HG02623 (cell line): ENCODE measurements around the gene LCN9.
"Not testable (repeated sequence)": the region's sequence is repeated elsewhere in the genome, so short reads cannot be mapped to it uniquely, and the experiment has no call there.

Experiments
- ATAC-seq: cut with Tn5 transposase; IDR thresholded peaks from one replicate; pipeline ENCODE4 v1.9.1; 2021; ENCODE audit warnings: moderate library complexity; ENCODE audit not compliant: unreplicated experiment

LCN9 gene

DNA sequence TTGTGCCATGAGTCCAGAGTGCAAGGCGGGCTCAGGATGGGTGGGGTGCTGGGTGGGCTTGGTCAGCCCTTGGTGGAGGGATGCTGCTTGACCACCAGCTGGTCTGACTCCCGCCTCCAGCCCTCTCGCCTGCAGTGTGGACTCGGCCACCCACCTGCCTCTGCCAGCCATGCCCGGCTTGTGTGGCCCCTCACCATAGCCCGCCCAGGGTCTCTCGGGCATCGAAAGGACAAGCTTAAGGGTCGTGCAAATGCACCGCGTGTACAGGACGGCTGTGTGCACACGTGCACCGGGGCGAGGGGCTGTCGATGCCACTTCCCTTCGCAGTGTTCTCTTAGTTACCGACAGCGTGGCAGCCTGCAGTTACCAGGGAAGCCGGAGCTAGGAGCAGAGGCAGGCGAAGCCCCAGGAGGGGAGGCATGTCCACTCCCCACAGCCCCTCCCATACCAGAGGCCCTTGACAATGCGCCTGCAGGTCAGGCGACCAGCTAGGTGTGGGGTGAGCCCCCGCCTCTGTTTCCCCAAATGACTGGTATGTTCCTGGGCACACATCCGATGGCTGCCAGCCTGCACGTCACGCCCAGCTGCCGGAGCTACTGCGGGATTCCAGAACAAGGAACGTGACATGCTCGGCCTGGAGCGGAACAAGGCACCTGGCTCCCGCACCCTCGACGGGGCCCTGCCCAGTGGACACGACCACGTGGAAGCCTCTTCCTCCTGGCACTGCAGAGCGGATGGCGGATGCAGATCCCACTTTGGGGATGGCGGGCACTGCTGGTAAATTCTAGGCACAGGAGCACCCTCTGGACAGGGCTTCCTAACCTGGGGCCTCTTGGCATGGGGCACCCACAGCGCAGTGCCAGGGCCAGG is 7.8 kb downstream of the LCN9 start:
- no peak for ATAC-seq

DNA sequence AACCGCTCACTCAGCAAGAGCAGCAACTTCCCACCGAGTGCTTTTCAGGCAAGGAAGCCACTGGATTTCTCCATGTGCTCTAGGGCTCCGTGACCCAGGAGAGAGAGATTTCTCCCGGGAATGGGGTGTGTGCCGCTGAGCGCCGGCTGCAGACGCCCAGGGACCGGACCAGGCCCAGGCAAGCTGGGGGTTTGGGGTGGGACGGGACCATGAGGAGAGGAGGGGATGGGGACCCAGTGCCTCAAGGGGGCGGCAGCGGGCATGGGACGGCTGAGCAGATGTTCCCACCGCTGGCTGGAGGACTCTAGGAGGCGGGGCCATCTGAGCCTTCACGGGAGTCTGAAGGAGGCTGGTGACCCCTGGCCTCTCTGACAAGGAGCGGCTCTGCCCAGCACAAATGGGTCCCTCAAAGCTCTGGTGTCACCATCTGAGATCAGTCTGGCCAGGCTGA is 8.5 kb downstream of the LCN9 start:
- no peak for ATAC-seq

DNA sequence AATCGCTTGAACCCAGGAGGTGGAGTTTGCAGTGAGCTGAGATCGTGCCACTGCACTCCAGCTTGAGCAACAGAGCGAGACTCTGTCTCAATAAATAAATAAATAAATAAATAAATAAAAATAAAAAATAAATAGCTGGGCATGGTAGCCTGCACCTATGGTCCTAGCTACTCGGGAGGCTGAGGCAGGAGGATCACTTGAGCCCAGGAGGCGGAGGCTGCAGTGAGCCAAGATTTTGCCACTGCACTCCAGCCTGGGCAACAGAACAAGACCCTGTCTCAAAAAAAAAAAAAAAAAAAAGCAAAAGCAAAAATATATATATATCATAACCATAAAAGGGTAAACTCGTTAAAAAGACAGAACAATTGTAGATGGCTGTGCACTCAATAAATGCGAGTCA is 9.7 kb downstream of the LCN9 start:
- not testable (repeated sequence) for ATAC-seq

DNA sequence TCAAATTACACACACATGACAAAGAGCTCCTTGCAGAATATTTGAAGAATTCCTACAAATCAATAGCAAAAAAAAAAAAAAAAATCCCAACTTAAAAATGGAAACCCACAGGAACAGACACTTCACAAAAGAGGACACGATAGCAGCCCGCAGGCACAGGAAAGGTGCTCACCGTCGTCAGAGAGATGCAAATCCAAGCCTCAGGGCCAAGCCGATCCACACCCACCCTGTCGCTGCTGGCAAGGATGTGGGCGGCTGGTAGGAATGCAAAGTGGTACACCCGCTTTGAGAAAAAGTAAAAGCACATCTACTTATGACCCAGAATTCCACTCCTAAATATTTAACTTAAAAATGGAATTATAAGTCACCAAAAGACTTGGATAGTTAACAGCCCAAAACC is 10.8 kb downstream of the LCN9 start:
- no peak for ATAC-seq

DNA sequence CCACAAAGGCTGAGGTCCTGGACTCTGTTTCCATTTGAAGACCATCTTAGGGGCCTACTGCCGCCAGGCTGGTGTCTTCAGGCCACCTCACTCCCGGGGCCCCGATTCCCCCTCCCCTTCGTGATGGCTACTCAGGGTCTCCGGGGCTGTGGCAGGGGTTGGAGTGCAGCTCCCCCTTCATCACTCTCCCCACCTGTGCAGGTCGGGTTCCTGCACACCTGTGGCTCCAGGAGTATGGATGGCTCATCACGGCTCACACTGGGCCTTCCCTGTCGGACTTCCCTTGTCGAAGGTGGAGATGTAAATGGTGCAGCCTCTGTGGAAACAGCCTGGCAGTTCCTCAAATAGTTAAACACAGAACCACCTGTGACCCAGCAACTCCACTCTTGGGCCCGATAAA is 11.9 kb downstream of the LCN9 start:
- ATAC-seq, result no peak

DNA sequence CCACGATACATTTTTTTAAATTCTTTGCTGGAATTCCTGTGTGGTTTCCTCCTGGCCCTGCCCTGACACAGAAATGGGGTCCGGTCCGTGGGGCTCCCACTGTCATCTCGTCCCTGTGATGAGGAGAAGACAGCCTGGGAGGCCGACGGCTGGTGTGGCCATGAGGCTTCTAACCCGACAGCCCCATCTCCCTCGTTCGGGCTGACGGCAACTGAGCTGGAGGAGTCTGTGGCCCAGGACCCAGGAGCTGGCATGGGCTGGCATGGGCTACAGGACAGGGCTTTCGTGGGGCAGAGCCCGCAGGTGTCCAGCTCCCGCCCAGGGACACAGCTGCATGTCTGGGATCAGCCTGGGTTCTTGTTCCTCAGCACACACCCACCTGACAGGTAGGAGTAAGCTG is 13.8 kb downstream of the LCN9 start:
- no peak for ATAC-seq

DNA sequence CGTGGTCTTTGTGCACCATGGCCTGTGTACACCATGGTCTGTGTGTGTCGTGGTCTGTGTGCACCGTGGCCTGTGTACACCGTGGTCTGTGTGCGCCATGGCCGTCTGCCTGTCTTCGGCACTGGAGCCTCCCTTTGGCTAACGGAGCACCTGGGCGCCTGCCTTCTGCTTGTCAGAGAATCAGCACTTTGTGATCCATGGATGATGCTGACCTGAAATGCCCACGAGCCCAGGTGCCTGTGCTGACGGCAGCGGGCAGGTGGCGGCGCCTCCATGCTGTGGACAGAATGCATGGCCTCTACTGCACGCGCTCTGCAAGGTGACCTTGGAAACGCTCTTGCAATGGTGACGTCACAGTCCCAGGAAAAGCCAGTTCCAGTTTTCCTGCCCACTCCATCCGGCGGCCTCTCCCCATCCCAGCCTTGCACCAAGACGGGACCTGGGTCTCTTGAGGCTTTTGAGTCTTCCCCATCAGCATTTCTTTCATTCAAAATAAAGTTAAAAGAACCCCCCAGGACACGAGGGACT is 14.6 kb downstream of the LCN9 start:
- ATAC-seq, result no peak

DNA sequence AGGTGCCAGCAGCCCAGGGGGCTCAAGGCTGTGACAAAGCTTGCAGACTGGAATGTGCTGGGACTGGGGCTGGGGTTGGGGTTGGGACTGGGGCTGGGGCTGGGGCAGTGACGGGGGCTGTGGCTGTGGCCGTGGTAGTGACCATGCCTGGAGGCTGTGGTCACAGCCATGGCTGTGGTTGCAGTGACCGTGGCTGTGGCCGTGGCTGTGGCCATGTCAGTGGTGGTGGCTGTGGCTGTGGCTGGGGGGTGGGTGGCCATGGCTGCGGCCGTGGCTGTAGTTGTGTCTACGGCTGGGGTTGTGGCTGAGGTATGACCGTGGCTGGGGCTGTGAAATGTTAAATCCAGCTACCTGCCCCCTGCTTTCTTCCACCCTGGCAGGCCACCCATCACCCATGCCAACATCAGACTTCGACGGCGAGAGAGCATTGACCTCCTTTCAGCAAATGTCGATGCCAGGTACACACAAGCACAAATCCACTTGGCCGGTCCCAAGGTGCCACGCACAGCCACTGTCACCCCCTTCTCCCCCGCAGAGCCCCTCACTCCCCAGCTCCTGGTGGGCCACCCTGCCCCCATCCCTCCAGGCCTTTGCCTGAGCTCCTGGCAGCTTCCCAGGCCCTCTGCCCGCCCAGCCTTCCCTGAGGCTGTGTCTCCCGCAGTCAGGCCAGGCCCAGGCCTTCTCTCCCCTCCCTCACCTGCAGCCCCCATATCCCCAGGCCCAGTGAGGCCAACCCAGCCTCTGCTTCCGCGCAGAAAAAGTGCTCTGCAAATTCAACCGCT is 15.3 kb downstream of the LCN9 start:
- no peak for ATAC-seq

DNA sequence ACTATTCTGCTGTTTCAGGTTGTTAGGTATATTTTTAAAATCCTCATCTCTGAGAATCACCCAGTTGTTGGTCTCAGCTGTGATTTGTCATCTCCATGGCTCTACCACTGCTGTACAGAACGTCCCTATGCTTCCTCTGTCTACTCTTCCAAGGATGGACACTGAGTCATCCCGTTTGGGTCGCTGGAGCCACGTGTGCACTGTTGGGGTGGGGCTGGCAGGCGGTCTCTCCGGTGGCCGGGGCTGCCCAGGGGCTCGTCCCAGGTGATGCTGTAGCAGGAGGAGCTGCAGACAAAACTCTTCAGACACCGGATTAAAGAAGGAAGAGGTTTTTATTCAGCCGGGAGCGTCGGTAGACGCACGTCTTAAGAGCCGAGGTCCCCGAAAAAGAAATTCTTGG is 16.9 kb downstream of the LCN9 start:
- ATAC-seq, result no peak

DNA sequence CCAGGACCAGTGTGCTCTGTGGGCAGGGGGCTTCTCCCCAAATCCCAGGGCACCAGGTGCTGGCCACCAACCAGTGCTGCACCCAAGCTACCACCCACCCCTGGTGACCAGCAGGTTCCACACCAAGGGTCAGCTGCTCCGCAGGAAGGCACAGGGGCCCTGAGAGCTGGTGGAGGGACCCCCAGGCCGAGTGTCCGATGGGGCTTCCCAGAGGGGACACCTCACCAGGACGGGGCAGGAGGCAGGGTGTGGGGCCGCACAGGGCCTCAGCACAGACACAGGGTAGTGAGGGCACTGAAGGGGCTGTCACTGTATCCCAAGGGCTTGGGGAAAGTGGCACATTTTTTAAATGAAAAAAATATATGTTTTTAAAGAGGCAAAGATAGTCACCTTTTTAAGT is 18.1 kb downstream of the LCN9 start:
- no peak for ATAC-seq

DNA sequence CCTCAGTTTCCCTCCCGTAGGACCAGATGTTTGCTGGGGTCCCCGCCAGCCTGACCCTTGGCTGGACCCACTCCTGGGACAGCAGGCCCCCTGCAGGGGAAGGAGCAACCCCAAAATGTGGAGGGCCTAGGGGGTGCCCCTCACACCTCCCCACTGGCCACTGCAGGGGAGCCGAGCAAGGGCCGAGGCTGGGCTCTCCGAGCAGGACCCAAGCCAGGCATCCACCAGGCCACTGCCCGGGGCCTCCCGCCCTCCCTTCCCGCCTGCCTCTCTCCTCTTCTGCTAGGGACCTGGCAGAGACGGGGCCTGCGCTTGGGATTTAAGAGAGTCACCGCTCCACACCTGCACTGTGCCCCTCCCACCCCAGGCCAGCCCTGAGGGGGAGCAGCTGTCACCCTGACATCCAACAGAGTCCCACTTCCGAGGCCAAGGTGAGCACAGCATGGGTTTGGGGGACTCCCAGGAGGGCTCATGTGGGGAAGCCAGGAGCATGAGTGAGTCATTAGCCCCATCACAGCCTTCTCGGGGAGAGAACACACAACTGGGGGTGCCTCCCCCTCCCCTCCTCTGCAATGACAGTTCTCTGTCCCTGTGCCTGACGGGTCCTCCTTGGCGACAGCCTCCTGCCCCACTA is 20.4 kb downstream of the LCN9 start:
- ATAC-seq, result no peak

DNA sequence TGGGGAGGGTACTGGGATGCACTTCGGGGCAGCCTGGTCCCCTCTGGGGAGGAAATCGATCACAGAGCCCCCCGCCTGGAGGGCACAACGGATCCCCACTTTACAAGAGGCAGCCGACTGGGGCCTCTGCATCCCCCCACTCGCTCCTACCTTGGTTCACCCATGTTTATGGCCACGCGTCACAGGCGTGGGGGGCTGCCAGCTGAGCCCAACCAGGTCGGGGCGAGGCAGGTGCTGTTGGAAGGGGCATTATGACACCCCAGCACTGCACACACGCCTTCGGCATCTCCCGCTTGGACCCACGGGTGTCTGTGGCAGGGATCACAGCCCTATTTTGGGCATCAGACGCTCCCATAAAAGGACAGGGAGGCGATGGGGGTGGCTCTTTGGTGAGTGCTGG is 21.6 kb downstream of the LCN9 start:
- no peak for ATAC-seq

DNA sequence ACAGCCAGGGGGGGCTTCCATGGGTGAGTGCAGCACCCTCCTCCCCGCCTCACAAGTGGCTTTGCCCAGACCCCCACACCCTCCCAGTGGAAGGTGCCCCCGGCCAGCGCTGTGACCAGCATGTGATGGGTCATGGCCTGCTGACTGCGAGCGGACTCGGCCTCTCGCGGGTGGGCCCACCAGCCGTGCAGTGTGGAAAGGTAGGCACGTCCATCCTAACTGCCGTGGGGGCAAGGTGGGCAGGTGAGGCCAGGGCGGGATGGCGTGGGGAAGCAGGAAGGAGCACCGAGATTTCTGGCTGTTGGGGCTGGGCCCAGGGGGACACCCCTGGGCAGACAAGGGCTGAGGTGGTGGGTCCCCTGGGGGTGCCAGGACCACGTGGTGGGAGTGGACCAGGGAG is 24.1 kb downstream of the LCN9 start:
- no peak for ATAC-seq

DNA sequence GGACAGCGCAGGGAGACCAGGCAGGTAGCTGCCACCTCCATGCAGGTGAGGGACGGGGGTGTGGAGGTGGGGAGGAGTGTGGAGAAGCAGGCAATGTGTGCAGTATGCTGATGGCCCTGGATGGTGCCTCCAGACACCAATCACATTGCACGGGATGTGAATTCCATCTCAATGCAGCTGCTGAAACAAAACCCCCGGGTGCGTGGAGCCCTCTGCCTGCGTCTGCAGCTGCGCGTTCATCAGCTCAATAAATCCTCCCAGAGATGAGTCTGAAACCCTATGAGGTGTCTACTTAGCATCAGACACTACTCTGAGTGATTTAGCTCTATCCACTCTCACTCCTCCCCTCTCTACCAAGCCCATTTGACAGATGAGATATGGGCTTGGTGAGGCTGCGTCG is 25.9 kb downstream of the LCN9 start:
- no peak for ATAC-seq

DNA sequence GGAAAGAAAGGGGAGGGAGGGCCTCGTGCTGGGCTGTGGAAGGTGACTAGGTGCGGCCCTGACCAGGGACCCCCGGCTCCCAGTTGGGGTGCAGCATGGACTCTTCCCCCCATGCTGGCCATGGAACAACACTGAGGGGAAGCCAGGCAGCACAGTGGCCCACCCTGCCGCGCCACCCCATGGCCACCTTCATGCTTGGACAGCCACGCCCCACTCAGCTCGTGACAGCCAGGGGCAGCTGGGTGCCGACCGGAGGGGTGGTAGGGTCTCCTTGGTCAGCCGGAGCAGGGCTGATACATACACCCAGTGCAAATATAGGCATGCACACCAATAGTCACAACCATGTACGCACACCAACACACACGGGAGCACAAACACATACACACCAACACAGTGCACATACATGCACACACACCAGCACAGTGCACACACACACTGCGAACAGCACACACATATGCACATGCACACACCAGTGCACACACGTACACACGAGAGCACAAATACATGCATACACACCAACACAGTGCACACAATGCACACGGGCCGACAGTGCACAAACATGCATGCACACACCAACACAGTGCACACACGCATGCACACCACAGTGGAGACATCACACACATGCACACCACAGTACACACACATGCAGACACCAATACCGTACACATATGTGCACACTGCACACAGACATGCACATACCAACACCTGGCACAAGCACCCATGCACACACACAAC is 27.9 kb downstream of the LCN9 start:
- no peak for ATAC-seq

DNA sequence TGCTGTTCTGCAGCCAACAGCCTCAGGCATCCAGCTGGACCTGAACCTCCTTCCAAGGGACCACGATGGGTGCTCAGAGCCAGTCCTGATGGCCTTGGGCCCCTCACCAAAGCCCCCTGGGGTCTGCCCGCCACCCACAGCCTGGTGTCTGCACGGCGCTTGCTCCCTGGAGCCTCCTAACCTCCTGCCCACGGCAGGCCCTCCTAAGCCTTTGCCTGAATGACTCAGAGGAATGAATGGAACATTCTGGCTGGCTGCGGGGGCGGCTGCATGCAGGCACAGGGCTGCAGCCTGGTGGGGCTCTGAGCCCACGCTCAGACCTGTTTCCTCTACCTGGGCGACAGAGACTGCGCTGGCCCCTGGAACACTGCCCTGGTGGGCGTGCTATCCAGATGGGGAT is 29.3 kb downstream of the LCN9 start:
- no peak for ATAC-seq

DNA sequence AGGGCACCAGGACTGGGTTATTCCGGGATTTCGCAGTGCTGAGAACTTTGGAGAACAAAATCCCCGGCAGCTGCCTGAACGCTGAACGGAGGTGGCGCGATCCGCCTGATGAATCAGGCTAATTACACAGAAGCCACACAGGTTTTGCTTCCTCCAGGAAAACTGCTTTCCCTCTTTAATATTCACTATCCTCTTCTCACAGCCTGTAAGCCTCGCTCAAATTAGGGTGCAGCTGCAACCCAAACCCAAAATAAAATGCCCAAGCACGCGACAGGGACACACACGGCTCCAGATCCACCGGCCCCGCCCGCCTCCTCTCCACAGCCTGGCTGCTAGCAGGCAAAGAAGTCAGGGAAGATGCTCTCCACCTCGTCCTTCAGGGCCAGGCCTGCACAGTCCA is 30.2 kb downstream of the LCN9 start:
- ATAC-seq, result no peak

DNA sequence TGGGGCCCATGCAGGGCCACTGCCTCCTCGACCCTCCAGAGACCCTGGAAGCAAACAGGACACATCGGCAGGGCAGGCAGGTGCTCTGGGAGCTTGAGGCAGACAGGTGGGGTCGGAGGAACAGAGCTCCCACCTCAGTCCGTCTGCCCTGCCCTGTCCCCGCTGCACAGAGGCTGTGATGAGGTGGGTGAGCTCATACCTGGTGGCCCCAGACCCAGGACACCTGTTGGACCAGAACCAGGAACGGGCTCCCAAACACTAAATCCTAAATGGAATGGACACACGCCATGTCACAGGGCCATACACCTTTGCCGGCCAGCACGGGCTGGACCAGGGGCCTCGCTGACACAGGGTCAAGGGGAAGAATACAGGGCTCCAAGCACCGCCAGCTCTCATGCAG is 30.7 kb downstream of the LCN9 start:
- ATAC-seq, result no peak

DNA sequence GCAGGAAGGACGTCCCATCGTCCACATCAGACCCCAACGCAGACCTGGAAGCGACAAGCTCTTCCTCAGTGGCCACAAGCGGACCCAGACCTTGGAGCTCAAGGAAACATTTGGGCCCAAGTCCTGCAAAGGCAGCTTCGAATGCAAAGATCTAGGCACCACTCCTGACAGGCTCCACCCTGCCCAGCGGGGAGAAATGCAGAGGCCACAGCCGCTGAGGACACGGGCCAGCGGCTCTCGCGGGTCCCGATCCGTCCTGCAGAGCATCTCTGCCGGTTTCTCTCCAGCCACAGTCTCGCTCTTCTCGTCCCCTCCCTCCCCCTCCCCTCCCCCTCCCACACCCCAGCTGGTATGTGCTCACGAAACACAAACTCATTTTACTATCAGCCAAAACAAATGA is 31.3 kb downstream of the LCN9 start:
- no peak for ATAC-seq

DNA sequence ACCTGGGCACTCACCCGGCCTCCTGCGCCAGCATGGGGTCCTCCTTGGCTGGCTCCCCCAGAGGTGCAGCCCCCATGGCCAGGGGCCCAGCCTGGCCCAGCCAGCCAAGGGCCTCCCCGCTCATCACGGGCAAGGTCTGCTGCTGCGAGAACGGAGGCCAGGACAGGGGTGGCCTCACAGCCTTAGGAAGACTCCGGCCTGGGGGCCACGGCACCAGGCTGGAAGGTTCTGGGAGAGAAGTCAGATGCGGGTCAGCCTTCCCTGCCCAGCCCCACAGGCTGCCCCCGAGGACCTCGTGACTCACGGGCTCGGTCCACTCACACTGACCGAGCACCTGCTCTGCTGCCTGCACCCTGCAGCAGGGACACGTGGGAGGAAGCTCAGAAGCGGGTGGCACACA is 31.9 kb downstream of the LCN9 start:
- ATAC-seq, result no peak

DNA sequence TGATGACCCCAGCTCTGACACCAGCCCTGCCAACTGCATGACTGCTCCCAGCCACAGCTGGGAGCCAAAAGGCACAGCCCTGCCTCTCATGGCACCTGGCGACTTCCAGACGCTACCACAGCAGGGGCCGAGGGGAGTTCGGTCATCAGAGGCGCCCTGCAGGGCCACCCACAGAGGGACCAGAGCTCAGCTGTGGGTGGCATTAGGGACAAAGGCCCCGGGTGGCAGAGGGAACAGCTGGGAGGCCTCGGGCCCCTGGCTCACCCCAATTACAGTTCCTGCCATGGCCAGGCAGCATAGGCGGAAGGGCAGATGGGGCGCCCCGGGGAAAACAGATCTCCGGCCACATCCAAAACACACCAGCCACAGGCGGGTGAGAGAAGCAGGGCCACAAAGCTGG is 32.5 kb downstream of the LCN9 start:
- ATAC-seq, result no peak
